ENCODE measurements around the gene NFRKB.

Gene NFRKB

GRCh38 chr11:129895126-129896041, at the start of gene NFRKB:
Gene NFRKB, minus strand, starts transcription at chr11:129895578. Its CDS starts 2,729 bp downstream, at chr11:129892849.
- peak; percentile 72 for DNase-seq (ENCODE audit: low spot score)

- DNase-seq (ENCODE audit: low spot score) = no peak
These were observed 49.3 kb upstream of the NFRKB start for GRCh38 chr11:129944696-129945095.

GRCh38 chr11:129943036-129943435, 47.7 kb upstream of the NFRKB start:
- DNase-seq (ENCODE audit: low spot score) = no peak

GRCh38 chr11:129939510-129939909, 44.1 kb upstream of the NFRKB start:
- no peak for DNase-seq (ENCODE audit: low spot score)

GRCh38 chr11:129938764-129939163, 43.4 kb upstream of the NFRKB start:
- no peak for DNase-seq (ENCODE audit: low spot score)

GRCh38 chr11:129937592-129938238, 42.3 kb upstream of the NFRKB start:
- no peak for DNase-seq (ENCODE audit: low spot score)

GRCh38 chr11:129935723-129936122, 40.3 kb upstream of the NFRKB start:
- no peak for DNase-seq (ENCODE audit: low spot score)

GRCh38 chr11:129933891-129934290, 38.5 kb upstream of the NFRKB start:
- DNase-seq (ENCODE audit: low spot score) = no peak

GRCh38 chr11:129933262-129933661, 37.9 kb upstream of the NFRKB start:
- DNase-seq (ENCODE audit: low spot score) = no peak

- no peak for DNase-seq (ENCODE audit: low spot score)
These were observed 37.1 kb upstream of the NFRKB start for GRCh38 chr11:129932381-129933067.

- no peak for DNase-seq (ENCODE audit: low spot score)
These were observed 35.4 kb upstream of the NFRKB start for GRCh38 chr11:129930743-129931142.

GRCh38 chr11:129930296-129930695, 34.9 kb upstream of the NFRKB start:
- no peak for DNase-seq (ENCODE audit: low spot score)

GRCh38 chr11:129929721-129930120, 34.3 kb upstream of the NFRKB start:
- no peak for DNase-seq (ENCODE audit: low spot score)

- DNase-seq (ENCODE audit: low spot score) = no peak
These were observed 33.7 kb upstream of the NFRKB start for GRCh38 chr11:129928923-129929692.

- no peak for DNase-seq (ENCODE audit: low spot score)
These were observed 27.3 kb upstream of the NFRKB start for GRCh38 chr11:129922674-129923073.

- DNase-seq (ENCODE audit: low spot score) = no peak
These were observed 23.0 kb upstream of the NFRKB start for GRCh38 chr11:129918361-129918760.

GRCh38 chr11:129917231-129917630, 21.9 kb upstream of the NFRKB start:
- DNase-seq (ENCODE audit: low spot score) = no peak

- no peak for DNase-seq (ENCODE audit: low spot score)
These were observed 15.9 kb upstream of the NFRKB start for GRCh38 chr11:129911298-129911697.

GRCh38 chr11:129910360-129910759, 15.0 kb upstream of the NFRKB start:
- DNase-seq (ENCODE audit: low spot score) = no peak

- no peak for DNase-seq (ENCODE audit: low spot score)
These were observed 10.0 kb upstream of the NFRKB start for GRCh38 chr11:129905402-129905801.

GRCh38 chr11:129896062-129896461, 684 bp upstream of the NFRKB start:
- DNase-seq (ENCODE audit: low spot score) = no peak
